ENCODE results near the gene SLC16A11. TPM values are rescaled to one million over a fixed set of nuclear protein-coding genes. Genes with fewer than 3 reads are reported as not detected.

SLC16A11 gene
- total RNA-seq, 2 donors from 2014 or later, result 0.24 to 0.44 TPM

DNA sequence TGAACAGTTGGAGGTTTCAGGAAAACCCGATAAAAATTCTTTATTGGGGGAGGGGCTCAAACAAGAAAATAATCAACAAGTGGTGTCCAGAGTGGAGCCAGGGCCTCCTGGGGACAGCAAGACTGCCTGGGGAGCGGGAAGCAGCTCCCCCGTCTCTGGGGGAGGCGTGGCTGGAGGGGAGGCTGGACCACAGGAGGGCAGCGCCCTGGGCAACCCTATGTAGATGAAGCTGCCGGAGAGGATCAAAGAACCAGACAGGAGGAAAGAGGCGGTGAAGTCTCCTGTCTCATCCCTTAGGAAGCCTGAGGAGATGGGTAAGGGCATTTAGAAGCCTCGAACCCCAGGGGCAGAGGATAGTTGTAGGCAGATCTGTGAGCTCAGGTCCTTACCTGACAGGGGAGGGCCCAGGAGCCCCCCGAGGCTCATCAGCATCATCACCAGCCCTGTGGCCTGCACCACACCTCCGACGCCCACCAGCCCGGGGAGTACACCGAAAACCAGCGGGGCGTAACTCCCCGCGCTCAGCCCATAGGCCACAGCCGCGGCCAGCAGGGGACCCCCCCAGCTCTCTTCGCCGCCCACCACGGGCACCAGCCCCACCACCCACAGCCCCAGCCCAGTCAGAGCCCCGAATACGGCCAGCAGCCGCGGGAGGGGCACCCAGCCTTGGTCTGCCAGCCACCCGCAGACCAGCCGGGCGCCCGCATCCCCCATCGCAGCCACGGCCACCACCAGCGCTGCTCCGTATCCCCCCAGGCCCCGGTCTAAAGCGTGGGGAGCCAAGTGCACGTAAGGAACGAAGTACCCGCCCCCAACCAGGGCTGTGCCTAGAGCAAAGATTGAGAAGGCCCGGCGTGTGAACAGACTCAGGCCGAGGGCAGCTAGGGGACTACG is 2.0 kb downstream of the SLC16A11 start:
- H3K27me3 Mint-ChIP-seq (ENCODE audit: insufficient read depth), result peaks cover 41% of the 10 kb centered on the region
- Histone ChIP-seq H3K4me1 (ENCODE audit: control insufficient read depth, insufficient read depth, low read length) (peaks cover 4% of the 10 kb centered on the region), H3K9me3 (ENCODE audit: control insufficient read depth, low read length) (no peaks in the 10 kb centered on the region), H3K4me3 (ENCODE audit: low read length) (no peak overlapping the region), H3K36me3 (ENCODE audit: control insufficient read depth, insufficient read depth, low read length) (no peaks in the 10 kb centered on the region), H3K27ac (ENCODE audit: low read depth, low read length) (no peak overlapping the region), H3K27me3 (ENCODE audit: control insufficient read depth, insufficient read depth, low read length, poor library complexity, severe bottlenecking) (peaks cover 55% of the 10 kb centered on the region), H3K9ac (ENCODE audit: extremely low read depth, low read length, poor library complexity, severe bottlenecking) (no peak overlapping the region)
- DNase-seq, result peak; percentile 82
- H3K4me3 Mint-ChIP-seq, result peak overlapping the region; percentile 44
- H3K9me3 Mint-ChIP-seq, result no peaks in the 10 kb centered on the region
- WGBS, 2 experiments (ENCODE audit: insufficient coverage in 1 of 2, insufficient read length in 1 of 2), result 19 to 28% methylated on average over 14 to 43 of the region's 43 CpGs
- H3K27ac Mint-ChIP-seq, result no peak overlapping the region
- TF ChIP-seq, protein P1, sequence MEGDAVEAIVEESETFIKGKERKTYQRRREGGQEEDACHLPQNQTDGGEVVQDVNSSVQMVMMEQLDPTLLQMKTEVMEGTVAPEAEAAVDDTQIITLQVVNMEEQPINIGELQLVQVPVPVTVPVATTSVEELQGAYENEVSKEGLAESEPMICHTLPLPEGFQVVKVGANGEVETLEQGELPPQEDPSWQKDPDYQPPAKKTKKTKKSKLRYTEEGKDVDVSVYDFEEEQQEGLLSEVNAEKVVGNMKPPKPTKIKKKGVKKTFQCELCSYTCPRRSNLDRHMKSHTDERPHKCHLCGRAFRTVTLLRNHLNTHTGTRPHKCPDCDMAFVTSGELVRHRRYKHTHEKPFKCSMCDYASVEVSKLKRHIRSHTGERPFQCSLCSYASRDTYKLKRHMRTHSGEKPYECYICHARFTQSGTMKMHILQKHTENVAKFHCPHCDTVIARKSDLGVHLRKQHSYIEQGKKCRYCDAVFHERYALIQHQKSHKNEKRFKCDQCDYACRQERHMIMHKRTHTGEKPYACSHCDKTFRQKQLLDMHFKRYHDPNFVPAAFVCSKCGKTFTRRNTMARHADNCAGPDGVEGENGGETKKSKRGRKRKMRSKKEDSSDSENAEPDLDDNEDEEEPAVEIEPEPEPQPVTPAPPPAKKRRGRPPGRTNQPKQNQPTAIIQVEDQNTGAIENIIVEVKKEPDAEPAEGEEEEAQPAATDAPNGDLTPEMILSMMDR (conservative IDR thresholded peaks at IDR 0.05), result no peak
- peaks cover 13% of the 10 kb centered on the region for H3K4me1 Mint-ChIP-seq
- peaks cover 6% of the 10 kb centered on the region for H3K36me3 Mint-ChIP-seq (ENCODE audit: low read depth)

DNA sequence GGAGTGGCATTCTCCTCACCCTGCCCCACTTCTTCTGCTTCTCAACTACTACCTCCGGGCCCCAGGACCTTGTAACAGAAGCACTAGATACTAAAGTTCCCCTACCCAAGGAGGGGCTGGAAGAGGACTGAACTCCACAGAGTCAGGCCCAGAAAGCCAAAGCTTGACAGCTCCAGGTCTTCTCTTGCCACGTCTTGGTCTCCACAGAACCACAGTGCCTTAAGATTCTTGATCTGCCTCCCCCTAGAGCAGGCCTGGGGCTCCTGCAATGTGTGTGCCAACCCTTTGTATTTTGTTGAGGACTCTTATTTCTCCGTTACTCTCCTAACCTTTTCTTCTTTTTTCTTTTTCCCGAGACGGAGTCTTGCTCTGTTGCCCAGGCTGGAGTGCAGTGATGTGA is 4.1 kb downstream of the SLC16A11 start:
- H3K9me3 ChIP-seq (ENCODE audit: control insufficient read depth, low read length), result no peaks in the 10 kb centered on the region
- peaks cover 37% of the 10 kb centered on the region for H3K27me3 ChIP-seq (ENCODE audit: control insufficient read depth, insufficient read depth, low read length, poor library complexity, severe bottlenecking)
- no peak overlapping the region for H3K9ac ChIP-seq (ENCODE audit: extremely low read depth, low read length, poor library complexity, severe bottlenecking)
- Mint-ChIP-seq H3K9me3 (no peaks in the 10 kb centered on the region), H3K36me3 (ENCODE audit: low read depth) (peaks cover 6% of the 10 kb centered on the region), H3K27me3 (ENCODE audit: insufficient read depth) (peaks cover 34% of the 10 kb centered on the region), H3K27ac (no peak overlapping the region), H3K4me1 (peaks cover 12% of the 10 kb centered on the region), H3K4me3 (no peak overlapping the region)
- no peak overlapping the region for H3K4me3 ChIP-seq (ENCODE audit: low read length)
- no peaks in the 10 kb centered on the region for H3K36me3 ChIP-seq (ENCODE audit: control insufficient read depth, insufficient read depth, low read length)
- WGBS, 2 experiments (ENCODE audit: insufficient coverage in 1 of 2, insufficient read length in 1 of 2), result 87% methylated on average over 4 to 5 of the region's 5 CpGs
- TF ChIP-seq, protein P1 (conservative IDR thresholded peaks at IDR 0.05), result peak; percentile 20
- no peak for DNase-seq
- peaks cover 4% of the 10 kb centered on the region for H3K4me1 ChIP-seq (ENCODE audit: control insufficient read depth, insufficient read depth, low read length)
- no peak overlapping the region for H3K27ac ChIP-seq (ENCODE audit: low read depth, low read length)

DNA sequence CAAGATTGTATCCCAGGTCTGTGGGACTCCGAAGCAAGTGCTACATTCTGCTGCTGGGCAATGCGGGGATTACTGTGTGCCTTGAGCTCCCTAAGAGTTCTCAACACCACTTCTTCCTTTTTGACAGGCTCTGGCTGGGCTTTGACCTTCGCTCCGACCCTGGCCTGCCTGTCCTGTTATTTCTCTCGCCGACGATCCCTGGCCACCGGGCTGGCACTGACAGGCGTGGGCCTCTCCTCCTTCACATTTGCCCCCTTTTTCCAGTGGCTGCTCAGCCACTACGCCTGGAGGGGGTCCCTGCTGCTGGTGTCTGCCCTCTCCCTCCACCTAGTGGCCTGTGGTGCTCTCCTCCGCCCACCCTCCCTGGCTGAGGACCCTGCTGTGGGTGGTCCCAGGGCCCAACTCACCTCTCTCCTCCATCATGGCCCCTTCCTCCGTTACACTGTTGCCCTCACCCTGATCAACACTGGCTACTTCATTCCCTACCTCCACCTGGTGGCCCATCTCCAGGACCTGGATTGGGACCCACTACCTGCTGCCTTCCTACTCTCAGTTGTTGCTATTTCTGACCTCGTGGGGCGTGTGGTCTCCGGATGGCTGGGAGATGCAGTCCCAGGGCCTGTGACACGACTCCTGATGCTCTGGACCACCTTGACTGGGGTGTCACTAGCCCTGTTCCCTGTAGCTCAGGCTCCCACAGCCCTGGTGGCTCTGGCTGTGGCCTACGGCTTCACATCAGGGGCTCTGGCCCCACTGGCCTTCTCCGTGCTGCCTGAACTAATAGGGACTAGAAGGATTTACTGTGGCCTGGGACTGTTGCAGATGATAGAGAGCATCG is 5.6 kb downstream of the SLC16A11 start:
- WGBS, 2 experiments (ENCODE audit: insufficient coverage in 1 of 2, insufficient read length in 1 of 2), result 85 to 88% methylated on average over 11 to 19 of the region's 19 CpGs

More for the DNA sequence above, 5.6 kb downstream of the SLC16A11 start:
- TF ChIP-seq, protein P1 (conservative IDR thresholded peaks at IDR 0.05), result peak; percentile 51
- no peaks in the 10 kb centered on the region for H3K4me1 ChIP-seq (ENCODE audit: control insufficient read depth, insufficient read depth, low read length)
- H3K9ac ChIP-seq (ENCODE audit: extremely low read depth, low read length, poor library complexity, severe bottlenecking), result no peak overlapping the region
- H3K36me3 ChIP-seq (ENCODE audit: control insufficient read depth, insufficient read depth, low read length), result no peaks in the 10 kb centered on the region
- no peak overlapping the region for H3K27ac ChIP-seq (ENCODE audit: low read depth, low read length)
- Mint-ChIP-seq H3K27ac (no peak overlapping the region), H3K4me1 (peaks cover 12% of the 10 kb centered on the region), H3K36me3 (ENCODE audit: low read depth) (peaks cover 6% of the 10 kb centered on the region), H3K27me3 (ENCODE audit: insufficient read depth) (peaks cover 21% of the 10 kb centered on the region), H3K9me3 (no peaks in the 10 kb centered on the region), H3K4me3 (peak overlapping the region; percentile 24)
- no peaks in the 10 kb centered on the region for H3K9me3 ChIP-seq (ENCODE audit: control insufficient read depth, low read length)
- H3K4me3 ChIP-seq (ENCODE audit: low read length), result no peak overlapping the region
- peaks cover 21% of the 10 kb centered on the region for H3K27me3 ChIP-seq (ENCODE audit: control insufficient read depth, insufficient read depth, low read length, poor library complexity, severe bottlenecking)
- no peak for DNase-seq
